ENCODE results near the gene SHISAL1. TPM values are rescaled to one million over a fixed set of nuclear protein-coding genes. Genes with fewer than 3 reads are reported as not detected.
A peak's percentile ranks its signal among the peaks of the same experiment; 100 is the strongest.

Gene SHISAL1
- total RNA-seq, 1 donor from 2014 or later: 7.6 TPM

GRCh38 chr22:44358709-44359440 lies 46.1 kb upstream of the SHISAL1 start:
- intact Hi-C loops (cut with DNase I): no loop called here
- TF ChIP-seq POLR2A (IDR thresholded peaks at IDR 0.05) (no peak), POLR2AphosphoS5 (IDR thresholded peaks at IDR 0.05; ENCODE audit: insufficient read depth in 1 of 2, low read depth in 1 of 2) (no peak)
- TF ChIP-seq, protein P1, sequence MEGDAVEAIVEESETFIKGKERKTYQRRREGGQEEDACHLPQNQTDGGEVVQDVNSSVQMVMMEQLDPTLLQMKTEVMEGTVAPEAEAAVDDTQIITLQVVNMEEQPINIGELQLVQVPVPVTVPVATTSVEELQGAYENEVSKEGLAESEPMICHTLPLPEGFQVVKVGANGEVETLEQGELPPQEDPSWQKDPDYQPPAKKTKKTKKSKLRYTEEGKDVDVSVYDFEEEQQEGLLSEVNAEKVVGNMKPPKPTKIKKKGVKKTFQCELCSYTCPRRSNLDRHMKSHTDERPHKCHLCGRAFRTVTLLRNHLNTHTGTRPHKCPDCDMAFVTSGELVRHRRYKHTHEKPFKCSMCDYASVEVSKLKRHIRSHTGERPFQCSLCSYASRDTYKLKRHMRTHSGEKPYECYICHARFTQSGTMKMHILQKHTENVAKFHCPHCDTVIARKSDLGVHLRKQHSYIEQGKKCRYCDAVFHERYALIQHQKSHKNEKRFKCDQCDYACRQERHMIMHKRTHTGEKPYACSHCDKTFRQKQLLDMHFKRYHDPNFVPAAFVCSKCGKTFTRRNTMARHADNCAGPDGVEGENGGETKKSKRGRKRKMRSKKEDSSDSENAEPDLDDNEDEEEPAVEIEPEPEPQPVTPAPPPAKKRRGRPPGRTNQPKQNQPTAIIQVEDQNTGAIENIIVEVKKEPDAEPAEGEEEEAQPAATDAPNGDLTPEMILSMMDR (IDR thresholded peaks at IDR 0.05): no peak

GRCh38 chr22:44357966-44358465 lies 45.3 kb upstream of the SHISAL1 start:
- intact Hi-C loops (cut with DNase I): no loop called here
- Histone ChIP-seq H3K27ac (peak overlapping the region; percentile 34), H3K9me3 (no peaks in the 10 kb centered on the region), H3K4me3 (no peak overlapping the region), H3K36me3 (no peaks in the 10 kb centered on the region), H3K4me1 (peaks cover 33% of the 10 kb centered on the region), H3K27me3 (no peaks in the 10 kb centered on the region)
- peak; percentile 26 to 70 for TF ChIP-seq POLR2AphosphoS5 (IDR thresholded peaks at IDR 0.05; ENCODE audit: insufficient read depth in 1 of 2, low read depth in 1 of 2)
- TF ChIP-seq, protein P1 (IDR thresholded peaks at IDR 0.05): no peak
- no peak for DNase-seq (ENCODE audit: extremely low spot score in 2 of 2)

More at GRCh38 chr22:44358709-44359440, 46.1 kb upstream of the SHISAL1 start:
- no peaks in the 10 kb centered on the region for H3K36me3 ChIP-seq
- H3K9me3 ChIP-seq: no peaks in the 10 kb centered on the region
- no peak for DNase-seq (ENCODE audit: extremely low spot score in 2 of 2)
- H3K4me3 ChIP-seq: no peak overlapping the region
- peaks cover 42% of the 10 kb centered on the region for H3K4me1 ChIP-seq
- peak overlapping the region; percentile 13 for H3K27ac ChIP-seq
- H3K27me3 ChIP-seq: no peaks in the 10 kb centered on the region

DNA sequence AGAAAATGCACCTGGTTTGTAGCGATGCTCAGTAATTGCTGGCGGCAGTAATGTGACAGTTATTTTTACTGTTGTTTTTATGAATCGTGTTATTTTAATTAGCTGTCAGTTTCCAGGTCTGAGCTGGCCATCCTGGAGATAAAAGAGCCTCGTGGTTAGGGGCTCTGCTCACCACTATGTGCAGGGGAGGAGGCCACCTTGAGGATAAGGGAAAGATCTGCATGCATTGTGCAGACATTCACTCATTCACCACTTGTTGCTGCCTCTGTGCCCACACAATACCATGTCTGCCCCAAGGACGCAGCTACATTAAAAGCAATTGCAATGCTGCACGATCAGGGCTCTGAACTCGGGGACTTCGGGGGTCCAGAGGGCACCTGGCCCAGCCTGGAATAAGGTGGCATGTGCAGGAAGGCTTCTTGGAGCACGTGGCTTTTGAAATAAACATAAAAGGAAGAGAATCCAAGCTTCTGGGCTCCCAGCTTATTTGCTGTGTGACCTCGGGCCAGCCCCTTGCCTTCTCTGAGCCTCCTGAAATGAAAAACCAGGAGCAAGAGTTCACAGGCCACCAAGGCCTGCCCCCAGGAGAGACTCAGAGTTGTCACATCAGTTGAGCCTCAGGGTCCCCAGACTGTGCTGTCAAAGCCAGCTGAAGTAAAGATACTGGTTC lies 44.7 kb upstream of the SHISAL1 start:
- no peak for DNase-seq (ENCODE audit: extremely low spot score in 2 of 2)
- intact Hi-C loops (cut with DNase I): no loop called here
- peak overlapping the region; percentile 34 for H3K27ac ChIP-seq
- TF ChIP-seq POLR2AphosphoS5 (IDR thresholded peaks at IDR 0.05; ENCODE audit: insufficient read depth in 1 of 2, low read depth in 1 of 2): no peak
- no peak for TF ChIP-seq POLR2A (IDR thresholded peaks at IDR 0.05)
- TF ChIP-seq, protein P1 (IDR thresholded peaks at IDR 0.05): no peak
- H3K36me3 ChIP-seq: no peaks in the 10 kb centered on the region
- H3K9me3 ChIP-seq: no peaks in the 10 kb centered on the region
- no peaks in the 10 kb centered on the region for H3K27me3 ChIP-seq
- peaks cover 27% of the 10 kb centered on the region for H3K4me1 ChIP-seq
- no peak overlapping the region for H3K4me3 ChIP-seq

GRCh38 chr22:44355716-44356070 lies 42.9 kb upstream of the SHISAL1 start:
- DNase-seq (ENCODE audit: extremely low spot score in 2 of 2): no peak
- TF ChIP-seq POLR2AphosphoS5 (IDR thresholded peaks at IDR 0.05; ENCODE audit: insufficient read depth in 1 of 2, low read depth in 1 of 2) (no peak), POLR2A (IDR thresholded peaks at IDR 0.05) (no peak)
- TF ChIP-seq, protein P1 (IDR thresholded peaks at IDR 0.05): no peak
- H3K9me3 ChIP-seq: no peaks in the 10 kb centered on the region

GRCh38 chr22:44354288-44354687 lies 41.5 kb upstream of the SHISAL1 start:
- Histone ChIP-seq H3K9me3 (no peaks in the 10 kb centered on the region), H3K36me3 (no peaks in the 10 kb centered on the region), H3K27ac (no peak overlapping the region), H3K4me1 (peaks cover 13% of the 10 kb centered on the region), H3K4me3 (no peak overlapping the region), H3K27me3 (no peaks in the 10 kb centered on the region)
- intact Hi-C loops (cut with DNase I): no loop called here
- TF ChIP-seq, protein P1 (IDR thresholded peaks at IDR 0.05): no peak
- no peak for DNase-seq (ENCODE audit: extremely low spot score in 2 of 2)

More at GRCh38 chr22:44355716-44356070, 42.9 kb upstream of the SHISAL1 start:
- H3K27ac ChIP-seq: no peak overlapping the region
- no peaks in the 10 kb centered on the region for H3K36me3 ChIP-seq
- intact Hi-C loops (cut with DNase I): no loop called here
- H3K27me3 ChIP-seq: no peaks in the 10 kb centered on the region
- peaks cover 27% of the 10 kb centered on the region for H3K4me1 ChIP-seq
- H3K4me3 ChIP-seq: no peak overlapping the region
